HEK293T (cell line): ENCODE data around the gene CDK3.

ENCODE experiments used
- FOXM1 ChIP-seq: fragments of 450-650 bp; IDR thresholded peaks from 2 replicates; pipeline ENCODE4 v1.6.1; 2017; ENCODE audit warnings: mild to moderate bottlenecking, borderline replicate concordance
- NFRKB ChIP-seq: fragments of 450-650 bp; IDR thresholded peaks from 2 replicates; pipeline ENCODE4 v1.6.1; 2016; ENCODE audit warnings: mild to moderate bottlenecking, moderate library complexity
- SP1 ChIP-seq: fragments of 450-650 bp; IDR thresholded peaks from 2 replicates; pipeline ENCODE4 v1.6.1; 2017

DNA sequence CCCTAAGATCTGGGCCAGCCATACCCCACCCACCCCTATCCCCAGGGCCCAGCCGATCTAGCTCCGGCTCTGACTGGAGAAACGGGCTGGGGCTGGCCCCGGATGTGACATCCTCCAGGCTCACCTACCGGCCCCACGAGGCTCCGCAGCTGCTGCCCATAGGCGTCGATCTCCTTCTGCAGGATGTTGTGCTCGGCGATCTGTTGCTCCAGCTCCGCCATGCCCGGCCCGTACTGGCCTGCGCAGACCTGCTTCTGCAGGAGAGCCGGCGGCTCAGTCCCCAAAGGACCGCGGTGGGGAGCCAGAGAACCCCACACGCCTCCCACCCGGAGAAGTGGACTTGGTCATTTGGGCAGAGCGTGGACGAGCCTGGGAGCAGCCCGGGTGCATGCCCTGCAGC, 21.6 kb downstream of the CDK3 start:
- TF ChIP-seq SP1 = no peak
- no peak for TF ChIP-seq NFRKB
- no peak for TF ChIP-seq FOXM1
